NCI-H1930 (cell line): Measurements from ENCODE around the gene SEMA3E.

Source experiments
- DNase-seq, 2 experiments: peaks; one replicate each; lab custom pipeline; 2025; lab: John Stamatoyannopoulos, UW

Gene SEMA3E

GRCh38 chr7:83640731-83641537, 8.0 kb downstream of the SEMA3E start:
- DNase-seq: no peak

GRCh38 chr7:83640240-83640639, 8.7 kb downstream of the SEMA3E start:
- no peak for DNase-seq

GRCh38 chr7:83633516-83633915, 15.4 kb downstream of the SEMA3E start:
- DNase-seq: no peak

GRCh38 chr7:83629117-83629880, 19.6 kb downstream of the SEMA3E start:
- no peak for DNase-seq

GRCh38 chr7:83617858-83618257, 31.1 kb downstream of the SEMA3E start:
- DNase-seq: no peak

- DNase-seq: no peak
Measured at GRCh38 chr7:83614112-83614511, 34.8 kb downstream of the SEMA3E start.

GRCh38 chr7:83613232-83613631, 35.7 kb downstream of the SEMA3E start:
- DNase-seq: no peak

GRCh38 chr7:83611776-83612175, 37.2 kb downstream of the SEMA3E start:
- no peak for DNase-seq

- DNase-seq: no peak
Measured at GRCh38 chr7:83610649-83611304, 38.2 kb downstream of the SEMA3E start.

- DNase-seq: no peak
Measured at GRCh38 chr7:83608716-83609115, 40.2 kb downstream of the SEMA3E start.

GRCh38 chr7:83603649-83604048, 45.3 kb downstream of the SEMA3E start:
- no peak for DNase-seq

- no peak for DNase-seq
Measured at GRCh38 chr7:83599131-83599530, 49.8 kb downstream of the SEMA3E start.

- no peak for DNase-seq
Measured at GRCh38 chr7:83593921-83594475, 54.9 kb downstream of the SEMA3E start.

GRCh38 chr7:83588602-83589240, 60.2 kb downstream of the SEMA3E start:
- no peak for DNase-seq

GRCh38 chr7:83586281-83586680, 62.7 kb downstream of the SEMA3E start:
- DNase-seq: no peak

- no peak for DNase-seq
Measured at GRCh38 chr7:83581667-83582435, 67.1 kb downstream of the SEMA3E start.

- no peak for DNase-seq
Measured at GRCh38 chr7:83579740-83580139, 69.2 kb downstream of the SEMA3E start.

- DNase-seq: no peak
Measured at GRCh38 chr7:83575436-83575835, 73.5 kb downstream of the SEMA3E start.

- DNase-seq: no peak
Measured at GRCh38 chr7:83574616-83575015, 74.3 kb downstream of the SEMA3E start.

- DNase-seq: no peak
Measured at GRCh38 chr7:83562960-83563359, 86.0 kb downstream of the SEMA3E start.

GRCh38 chr7:83562289-83562688, 86.7 kb downstream of the SEMA3E start:
- DNase-seq: no peak
